Measurements from ENCODE around the gene RRAD.
"Not testable (repeated sequence)": the region's sequence is repeated elsewhere in the genome, so short reads cannot be mapped to it uniquely, and the experiment has no call there.

RRAD gene

DNA sequence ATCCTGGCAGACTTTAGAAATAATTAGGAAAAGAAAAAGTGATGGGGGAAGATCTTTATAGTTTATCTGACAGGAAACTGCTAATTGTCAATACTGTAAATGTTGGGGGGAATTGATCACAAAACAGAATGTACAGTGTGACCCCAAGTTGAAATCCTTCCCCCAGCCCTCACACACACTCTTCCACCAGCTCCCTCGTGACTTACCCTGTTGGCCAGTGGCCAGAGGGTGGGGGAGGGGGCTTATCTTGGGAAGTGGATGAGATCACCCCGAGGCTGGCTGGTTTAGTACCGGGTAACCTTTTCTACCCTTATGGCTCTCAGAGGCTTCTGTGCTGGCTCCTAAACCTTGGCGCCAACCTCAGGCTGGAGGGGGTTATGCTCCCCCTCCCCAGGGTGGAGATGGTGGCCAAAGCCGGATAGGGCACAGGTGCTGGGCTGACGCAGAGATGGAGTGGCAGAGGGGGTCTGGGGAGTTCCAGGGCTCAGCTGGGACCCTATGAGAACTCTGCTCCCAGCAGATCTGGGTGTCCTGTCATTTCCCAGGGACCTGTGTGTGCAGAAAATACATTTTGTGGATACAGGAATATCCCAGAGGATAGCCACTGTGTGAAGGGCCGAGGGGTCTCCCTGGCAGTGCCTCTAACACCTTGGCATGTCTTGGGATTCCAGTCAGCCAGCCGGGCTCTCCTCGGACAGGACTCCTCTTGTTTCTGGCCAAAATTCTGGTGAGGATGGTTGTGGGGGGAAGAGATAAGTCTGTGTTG is 25.2 kb downstream of the RRAD start:
- no peak for DNase-seq (ENCODE audit: low spot score)

DNA sequence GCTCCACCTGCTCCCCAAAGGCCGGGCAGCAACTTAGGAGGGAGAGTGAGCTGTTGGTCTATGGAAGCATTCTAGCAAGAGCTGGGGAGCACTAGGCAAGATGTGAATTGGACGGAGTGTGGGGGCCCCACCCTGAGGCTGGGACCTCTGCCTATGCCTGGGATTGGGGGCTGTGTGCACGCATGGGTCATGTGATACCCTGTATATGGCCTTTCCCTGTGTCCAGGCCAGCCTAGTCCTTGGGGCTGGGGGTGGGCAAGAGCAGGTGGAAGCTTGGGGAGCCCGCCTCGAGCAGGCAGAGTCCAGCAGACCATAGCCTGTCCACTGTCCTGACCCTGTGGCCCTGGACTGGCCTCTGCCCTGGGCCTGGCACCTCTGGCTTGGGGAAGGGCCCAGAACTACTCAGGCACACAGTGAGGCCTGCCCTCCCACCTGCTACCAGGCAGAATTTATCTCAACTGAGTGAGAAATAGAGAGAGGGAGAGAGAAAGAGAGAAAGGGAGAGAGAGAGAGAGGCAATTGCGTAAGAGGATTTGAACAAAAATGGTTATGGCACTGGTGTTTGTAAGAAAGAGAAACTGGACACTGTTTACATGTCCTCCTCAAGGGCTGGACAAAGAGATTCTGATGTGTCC is 25.9 kb downstream of the RRAD start:
- no peak for DNase-seq (ENCODE audit: low spot score)

DNA sequence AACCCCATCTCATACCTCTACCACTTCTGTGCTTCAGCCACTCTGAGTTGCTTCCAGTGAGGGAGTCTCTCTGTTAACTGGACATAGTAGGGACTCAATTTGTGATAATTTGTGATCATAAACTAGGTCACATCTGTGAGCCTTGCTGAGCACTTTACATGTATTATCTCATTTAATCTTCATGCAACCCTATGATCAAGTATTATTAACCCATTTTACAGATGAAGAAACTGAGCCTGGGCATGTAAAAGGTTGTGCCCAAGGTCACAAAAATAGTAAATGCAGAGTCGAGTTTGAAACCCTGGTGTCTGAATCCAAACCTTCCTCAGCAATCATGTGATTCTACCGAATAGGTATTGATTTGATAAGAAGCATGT is 26.4 kb downstream of the RRAD start:
- DNase-seq (ENCODE audit: low spot score), result no peak

DNA sequence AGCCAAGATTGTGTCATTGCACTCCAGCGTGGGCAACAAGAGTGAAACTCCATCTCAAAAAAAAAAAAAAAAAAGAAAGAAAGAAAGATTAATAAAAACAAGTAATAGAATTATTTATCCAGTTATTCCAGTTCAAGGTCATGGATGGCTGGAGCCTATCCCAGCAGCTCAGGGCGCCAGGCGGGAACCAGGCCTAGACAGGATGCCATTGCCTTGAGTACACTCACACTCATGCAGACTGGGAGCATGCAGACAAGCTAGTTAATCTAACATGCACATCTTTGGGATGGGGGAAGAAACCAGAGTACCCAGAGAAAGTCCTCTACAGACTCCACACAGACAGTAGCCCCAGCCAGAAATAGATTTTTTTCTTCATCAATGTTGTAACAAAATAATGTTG is 27.1 kb downstream of the RRAD start:
- no peak for DNase-seq (ENCODE audit: low spot score)

DNA sequence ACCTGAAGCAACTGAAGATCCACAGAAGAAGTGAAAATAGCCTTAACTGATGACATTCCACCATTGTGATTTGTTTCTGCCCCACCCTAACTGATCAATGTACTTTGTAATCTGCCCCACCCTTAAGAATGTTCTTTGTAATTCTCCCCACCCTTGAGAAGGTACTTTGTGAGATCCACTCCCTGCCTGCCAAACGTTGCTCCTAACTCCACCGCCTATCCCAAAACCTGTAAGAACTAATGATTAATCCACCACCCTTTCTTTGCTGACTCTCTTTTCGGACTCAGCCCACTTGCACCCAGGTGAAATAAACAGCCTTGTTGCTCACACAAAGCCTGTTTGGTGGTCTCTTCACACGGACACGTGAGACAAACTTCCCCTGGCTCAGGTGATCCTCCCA is 28.7 kb downstream of the RRAD start:
- DNase-seq (ENCODE audit: low spot score), result not testable (repeated sequence)

DNA sequence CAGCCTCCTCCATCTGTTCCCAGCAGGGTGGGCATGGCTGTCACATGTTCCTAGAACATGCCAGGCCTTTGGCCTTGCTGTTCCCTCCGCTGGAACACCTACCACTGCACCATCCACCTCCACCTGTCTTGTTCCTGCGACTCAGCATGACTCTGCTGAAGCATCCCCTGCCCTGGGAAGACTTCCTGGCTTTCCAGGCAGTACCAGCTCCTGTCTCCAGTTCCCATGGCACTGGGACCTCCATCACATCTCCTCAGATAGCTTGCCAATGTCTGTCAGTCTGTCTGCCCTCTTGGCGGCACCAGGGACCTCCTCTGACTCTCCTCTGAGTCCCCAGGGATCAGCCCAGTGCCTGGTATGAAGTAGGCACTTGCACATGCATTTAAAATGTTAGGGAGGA is 29.3 kb downstream of the RRAD start:
- DNase-seq (ENCODE audit: low spot score), result no peak

DNA sequence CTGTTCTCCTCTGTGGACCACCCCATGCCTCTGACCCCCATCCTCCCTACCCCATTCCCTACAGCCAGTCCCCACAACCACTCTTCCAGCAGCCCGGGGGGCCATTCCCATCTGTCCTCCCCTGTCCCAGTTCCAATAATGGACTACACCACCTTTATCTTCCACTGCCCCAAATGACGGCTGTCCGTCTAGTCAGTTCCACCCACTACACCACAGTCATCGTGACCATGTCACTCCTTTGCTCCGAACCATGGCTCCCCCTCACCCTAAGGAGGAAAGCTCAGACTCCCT is 29.7 kb downstream of the RRAD start:
- DNase-seq (ENCODE audit: low spot score), result no peak

DNA sequence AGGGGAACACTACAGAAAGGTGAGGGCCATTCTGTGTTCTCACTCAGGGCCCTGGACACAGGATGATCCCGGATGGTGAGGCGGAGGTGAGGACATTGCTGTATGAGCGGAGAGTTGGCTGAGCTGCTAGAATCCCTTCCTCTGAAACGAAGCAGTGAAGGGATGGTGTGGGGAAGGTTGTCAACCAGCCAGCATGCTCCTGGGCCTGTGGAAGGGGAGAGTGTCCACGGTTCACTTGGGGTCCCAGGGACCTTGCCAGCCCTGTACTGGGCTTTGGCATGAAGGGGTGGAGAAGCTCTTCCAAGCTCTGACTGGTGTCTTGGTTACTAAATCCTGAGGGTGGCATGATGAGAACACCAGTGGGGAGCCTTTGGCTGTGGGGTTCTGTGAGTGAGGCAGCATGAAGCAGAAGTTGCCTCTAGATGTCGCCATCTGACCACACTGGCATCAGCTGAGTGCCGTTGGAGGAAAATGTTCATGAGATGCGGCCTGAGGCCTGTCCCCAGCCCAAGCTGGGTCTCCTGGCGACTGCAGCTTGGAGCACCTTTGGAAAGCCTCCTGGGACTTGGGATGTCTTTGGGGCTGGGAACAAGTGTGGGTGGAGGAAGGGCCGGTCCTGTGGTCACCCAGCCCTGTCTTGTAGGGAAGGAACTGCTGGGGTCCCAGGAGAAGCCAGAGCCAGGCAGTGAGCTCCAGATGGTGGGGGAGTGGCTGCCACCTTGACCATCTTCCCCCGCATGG is 30.2 kb downstream of the RRAD start:
- DNase-seq (ENCODE audit: low spot score), result peak; percentile 63

DNA sequence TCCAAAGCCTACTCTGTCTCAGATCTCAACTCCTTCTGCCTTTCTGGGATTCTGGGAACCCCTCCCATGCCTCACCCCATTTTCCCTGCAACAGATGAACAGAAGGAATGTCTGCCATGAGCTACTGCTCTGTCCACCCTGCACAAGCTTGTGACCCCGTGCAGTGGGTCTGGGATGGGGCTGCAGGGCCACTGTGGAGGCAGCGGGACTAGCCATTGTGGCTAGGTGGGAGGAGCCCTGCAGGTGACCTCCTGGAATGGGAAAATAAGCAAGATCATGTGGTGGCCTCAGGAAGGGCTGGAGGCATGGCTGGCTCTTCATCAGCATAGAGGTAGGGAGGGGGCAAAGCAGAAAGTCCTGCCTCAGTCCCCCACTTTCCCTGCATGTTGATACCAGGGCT is 31.3 kb downstream of the RRAD start:
- DNase-seq (ENCODE audit: low spot score), result no peak

DNA sequence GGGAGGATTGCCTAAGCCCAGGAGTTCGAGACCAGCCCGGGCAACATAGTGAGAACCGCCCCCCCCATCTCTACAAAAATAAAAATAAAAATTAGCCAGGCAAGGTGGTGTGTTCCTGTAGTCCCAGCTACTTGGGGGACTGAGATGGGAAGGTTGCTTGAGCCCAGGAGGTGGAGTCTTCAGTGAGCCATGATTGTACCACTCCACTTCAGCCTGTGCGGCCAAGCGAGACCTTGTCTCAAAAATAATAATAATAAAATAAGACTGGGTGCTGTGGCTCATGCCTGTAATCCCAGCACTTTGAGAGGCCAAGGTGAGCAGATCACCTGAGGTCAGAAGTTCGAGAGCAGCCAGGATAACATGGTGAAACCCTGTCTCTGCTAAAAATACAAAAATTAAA is 33.5 kb downstream of the RRAD start:
- no peak for DNase-seq (ENCODE audit: low spot score)

DNA sequence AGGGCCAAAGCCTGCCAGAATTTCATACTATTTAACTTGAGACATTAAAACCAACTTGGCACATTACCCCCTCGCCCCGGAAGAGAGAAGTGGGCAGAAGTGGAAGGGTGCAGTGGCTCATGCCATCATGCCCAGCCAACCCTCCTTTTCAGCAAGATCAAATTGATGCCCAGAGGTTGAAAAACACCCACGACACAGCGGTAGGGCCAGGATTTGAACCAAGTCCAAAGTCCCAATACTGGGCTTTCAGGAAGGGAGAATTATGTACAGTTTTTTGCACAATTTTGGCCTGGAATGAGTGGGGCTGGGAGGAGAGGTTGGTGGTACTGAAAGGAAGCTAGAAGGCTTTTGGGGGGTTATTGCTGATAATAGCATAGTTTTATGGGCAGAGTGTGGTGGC is 34.0 kb downstream of the RRAD start:
- no peak for DNase-seq (ENCODE audit: low spot score)

DNA sequence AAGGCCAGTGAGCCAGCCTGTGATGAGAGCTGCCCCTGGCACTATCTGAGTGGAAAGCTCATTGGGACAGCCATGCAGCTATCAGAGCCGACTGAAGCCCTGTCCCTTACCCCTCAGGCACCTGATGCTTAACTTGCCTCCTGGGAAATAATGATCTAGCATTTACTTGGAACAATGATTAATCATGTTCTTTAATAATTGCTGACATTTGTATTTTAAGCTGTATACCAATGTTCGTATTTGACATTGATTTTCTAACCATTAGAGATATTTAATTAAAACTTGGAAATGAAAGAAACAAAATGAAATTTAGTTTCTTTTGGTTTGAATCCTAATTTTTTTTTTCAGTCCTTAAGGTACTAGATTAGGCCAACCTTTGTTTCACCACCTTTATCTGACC is 34.5 kb downstream of the RRAD start:
- DNase-seq (ENCODE audit: low spot score), result no peak

DNA sequence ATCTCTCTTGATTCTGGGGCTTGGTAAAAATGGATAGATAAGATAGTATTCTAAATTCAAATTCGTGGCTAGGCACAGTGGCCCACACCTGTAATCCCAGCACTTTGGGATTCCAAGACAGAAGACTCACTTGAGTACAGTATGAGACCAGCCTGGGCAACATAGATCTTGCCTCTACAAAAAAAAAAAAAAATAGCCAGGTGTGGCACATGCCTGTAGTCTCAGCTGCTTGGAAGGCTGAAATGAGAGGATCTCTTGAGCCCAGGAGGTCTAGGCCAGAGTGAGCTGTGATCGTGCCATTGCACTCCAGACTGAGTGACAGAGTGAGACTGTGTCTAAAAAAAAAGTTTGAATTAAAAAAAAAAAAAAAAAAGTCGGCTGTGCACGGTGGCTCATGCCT is 35.7 kb downstream of the RRAD start:
- DNase-seq (ENCODE audit: low spot score), result no peak

DNA sequence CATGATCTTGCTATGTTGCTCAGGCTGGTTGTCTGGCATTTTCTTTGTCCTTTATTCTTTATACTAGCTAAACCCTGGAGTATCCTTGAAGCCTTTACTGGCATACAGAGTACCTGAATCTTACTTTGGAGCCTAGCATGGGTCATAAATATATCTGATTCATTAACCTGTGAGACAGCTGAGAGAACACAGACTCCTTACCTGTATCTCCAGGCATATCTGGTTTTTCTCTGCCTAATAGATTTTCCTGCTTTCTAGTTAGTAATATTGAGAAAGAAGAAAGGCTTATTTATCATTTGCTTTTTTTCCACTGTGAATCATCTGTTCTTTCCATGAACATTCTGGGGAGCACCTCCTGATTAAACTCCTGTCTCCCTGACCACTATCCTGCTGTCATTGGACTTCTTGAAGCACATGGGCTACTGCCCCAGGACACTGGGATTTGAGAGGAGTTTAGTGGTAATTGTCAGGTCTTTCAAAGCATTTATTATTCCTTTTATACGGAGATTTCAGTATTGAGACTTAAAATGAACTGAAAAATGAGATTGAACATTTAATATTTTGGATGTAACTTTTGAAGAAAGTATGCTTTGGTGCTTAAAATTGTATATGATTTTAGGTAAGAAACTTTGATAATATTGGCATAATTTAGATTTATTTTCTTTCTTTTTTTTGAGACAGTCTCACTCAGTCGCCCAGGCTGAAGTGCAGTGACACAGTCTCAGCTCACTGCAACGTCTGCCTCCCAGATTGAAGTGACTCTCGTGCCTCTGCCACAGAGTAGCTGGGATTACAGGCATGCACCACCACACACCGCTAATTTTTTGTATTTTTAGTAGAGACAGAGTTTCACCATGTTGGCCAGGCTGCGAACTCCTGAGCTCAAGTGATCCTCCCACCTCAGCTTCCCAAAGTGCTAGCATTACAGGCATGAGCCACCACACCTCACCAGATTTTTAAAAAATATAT is 36.4 kb downstream of the RRAD start:
- no peak for DNase-seq (ENCODE audit: low spot score)

DNA sequence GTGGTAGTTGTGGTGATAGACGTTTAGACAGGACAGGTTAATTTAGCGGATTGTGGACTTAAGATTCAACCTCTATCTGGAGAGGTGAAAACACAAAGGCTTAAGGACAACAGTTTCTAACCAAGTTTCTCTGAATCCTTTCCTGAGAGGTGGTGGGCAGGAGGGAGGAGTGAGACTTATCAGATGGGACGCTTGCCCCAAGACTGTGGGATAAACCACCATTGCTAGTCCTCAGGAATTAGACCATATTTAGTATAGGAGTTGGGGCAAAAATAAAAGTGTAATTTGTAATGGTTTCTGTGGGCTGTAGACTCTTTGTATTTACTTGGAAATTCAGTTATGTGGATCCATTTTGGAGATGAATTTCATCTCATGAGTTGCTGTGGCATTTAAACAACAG is 38.4 kb downstream of the RRAD start:
- no peak for DNase-seq (ENCODE audit: low spot score)

DNA sequence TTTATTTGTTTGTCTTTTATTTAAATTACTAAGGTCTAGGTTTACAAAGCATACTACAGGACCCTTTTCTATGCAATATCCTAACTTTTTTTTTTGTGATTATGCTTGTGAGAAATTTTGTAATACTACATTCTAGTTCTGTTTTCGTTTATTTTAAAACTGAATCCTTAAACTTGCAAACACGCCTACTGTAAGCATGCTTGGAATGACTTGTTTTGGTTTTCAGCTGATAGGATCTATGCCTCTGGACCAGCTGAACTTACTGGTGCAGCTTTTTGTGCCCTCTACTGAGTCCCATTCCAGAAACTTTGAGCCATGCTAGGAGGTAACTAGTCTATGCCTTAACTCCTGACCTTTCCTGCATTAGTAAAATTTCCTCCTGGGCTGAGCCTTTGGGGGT is 39.0 kb downstream of the RRAD start:
- no peak for DNase-seq (ENCODE audit: low spot score)

DNA sequence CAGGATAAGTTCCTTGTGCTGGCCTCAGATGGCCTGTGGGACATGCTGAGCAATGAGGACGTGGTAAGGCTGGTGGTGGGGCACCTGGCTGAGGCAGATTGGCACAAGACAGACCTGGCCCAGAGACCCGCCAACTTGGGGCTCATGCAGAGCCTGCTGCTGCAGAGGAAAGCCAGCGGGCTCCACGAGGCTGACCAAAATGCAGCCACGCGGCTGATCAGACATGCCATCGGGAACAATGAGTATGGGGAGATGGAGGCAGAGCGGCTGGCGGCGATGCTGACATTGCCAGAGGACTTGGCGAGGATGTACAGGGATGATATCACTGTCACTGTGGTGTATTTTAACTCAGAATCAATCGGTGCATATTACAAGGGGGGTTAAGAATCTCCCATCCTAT is 39.8 kb downstream of the RRAD start:
- DNase-seq (ENCODE audit: low spot score), result no peak

DNA sequence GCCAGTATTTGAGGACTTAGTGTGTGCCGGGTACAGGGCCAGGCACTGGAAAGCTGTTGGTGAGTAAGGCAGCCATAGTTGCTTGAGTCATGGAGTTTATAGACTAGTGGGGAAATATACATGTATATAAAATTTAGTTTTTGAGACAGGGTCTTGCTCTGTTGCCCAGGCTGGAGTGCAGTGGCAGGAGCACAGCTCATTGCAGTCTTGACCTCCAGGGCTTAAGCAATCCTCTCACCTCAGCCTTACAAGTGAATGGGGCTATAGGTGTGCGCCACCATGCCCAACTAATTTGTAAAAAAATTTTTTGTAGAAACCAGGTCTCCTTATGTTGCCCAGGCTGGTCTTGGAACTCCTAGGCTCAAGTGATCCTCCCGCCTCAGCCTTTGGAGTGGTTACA is 42.6 kb downstream of the RRAD start:
- no peak for DNase-seq (ENCODE audit: low spot score)

DNA sequence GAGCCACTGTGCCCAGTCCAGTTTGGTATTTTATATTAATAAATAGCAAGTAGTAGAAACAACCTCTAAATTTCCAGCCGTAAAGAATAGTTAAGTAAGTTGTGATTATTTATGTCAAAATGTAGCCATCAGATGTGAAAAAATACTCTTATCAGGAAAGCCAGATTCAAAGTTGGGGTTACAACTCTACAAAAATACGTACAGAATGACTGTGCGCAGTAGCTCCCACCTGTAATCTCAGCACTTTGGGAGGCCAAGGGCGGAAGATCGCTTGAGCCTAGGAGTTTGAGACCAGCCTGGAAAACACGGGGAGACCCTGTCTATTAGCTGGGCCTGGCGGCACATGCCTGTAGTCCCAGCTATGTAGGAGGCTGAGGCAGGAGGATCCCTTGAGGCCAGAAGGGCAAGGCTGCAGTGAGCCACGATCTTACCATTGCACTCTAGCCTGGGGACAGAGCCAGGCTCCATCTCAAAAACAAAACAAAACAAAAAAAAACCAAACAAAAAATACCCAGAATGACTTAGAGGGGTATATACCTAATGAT is 43.3 kb downstream of the RRAD start:
- no peak for DNase-seq (ENCODE audit: low spot score)

DNA sequence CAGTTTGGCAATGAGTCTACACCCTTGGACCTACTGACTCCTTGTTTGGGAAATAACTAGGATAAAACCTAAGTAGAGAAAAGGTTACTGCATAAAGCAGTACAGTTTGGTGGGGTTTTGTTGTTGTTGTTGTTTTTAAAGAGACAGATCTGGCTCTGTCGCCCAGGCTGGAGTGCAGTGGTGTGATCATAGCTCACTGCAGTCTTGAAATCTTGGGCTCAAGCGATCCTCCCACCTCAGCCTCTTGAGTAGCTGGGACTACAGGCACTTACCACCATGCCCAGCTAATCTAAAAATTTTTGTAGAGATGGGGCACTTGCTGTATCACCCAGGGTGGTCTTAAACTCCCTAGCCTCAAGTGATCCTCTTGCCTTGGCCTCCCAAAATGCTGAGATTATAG is 43.8 kb downstream of the RRAD start:
- DNase-seq (ENCODE audit: low spot score), result no peak

DNA sequence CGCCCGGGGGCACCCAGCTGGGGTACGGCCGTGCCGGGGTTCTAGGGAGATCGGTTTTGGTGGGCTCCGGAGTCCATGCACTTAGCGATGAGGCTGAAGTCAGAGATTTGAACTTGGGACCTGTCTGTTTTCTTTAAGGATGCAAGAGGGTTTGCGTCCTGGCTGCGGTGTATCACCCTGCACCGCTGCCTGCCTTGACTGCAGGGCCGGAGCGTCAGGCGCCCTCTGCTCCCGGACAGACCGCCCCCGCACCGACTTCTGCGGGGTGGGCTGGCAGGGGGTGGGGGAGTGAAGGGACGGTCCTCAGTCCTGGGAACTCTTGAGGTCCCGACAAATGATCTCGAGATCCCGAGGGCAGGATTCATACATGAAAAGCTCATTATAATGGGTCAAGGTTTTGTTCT is 44.3 kb downstream of the RRAD start:
- no peak for DNase-seq (ENCODE audit: low spot score)
